ENCODE data around the gene PNKD. TPM values are rescaled to one million over a fixed set of nuclear protein-coding genes. Genes with fewer than 3 reads are reported as not detected.

PNKD gene
- total and polyA plus RNA-seq, 3 donors from 2014 or later, result 79.3 to 90.7 (median 84.2) TPM

DNA sequence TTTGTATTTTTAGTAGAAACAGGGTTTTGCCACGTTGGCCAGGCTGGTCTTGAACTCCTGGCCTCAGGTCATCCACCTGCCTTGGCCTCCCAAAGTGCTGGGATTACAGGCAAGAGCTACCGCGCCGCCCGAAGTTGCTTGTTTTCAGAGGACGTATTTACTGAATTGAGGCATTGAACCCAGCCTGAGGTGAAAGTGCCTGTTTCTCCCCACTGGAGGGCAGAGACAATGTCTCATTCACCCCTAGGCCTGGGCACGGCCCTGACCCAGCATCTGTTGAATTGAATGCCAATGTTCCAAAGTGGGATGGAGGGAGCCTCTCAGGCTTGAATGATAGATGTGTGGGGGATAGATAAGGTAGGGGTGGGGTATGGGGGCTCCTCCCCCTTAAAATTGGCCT lies 26.5 kb downstream of the PNKD start:
- Histone ChIP-seq H3K4me1 (peaks cover 12% of the 10 kb centered on the region), H3K36me3 (ENCODE audit: low read depth, missing control alignments) (no peaks in the 10 kb centered on the region), H3K4me3 (no peak overlapping the region), H3K27me3 (no peaks in the 10 kb centered on the region), H3K27ac (no peak overlapping the region), H3K9me3 (no peaks in the 10 kb centered on the region)
- DNase-seq, result no peak
- intact Hi-C loops (cut with DNase I; ENCODE audit: low total_unique reads), result no loop called here
- no peak for TF ChIP-seq POLR2A (IDR thresholded peaks at IDR 0.05)
- TF ChIP-seq, protein P1, sequence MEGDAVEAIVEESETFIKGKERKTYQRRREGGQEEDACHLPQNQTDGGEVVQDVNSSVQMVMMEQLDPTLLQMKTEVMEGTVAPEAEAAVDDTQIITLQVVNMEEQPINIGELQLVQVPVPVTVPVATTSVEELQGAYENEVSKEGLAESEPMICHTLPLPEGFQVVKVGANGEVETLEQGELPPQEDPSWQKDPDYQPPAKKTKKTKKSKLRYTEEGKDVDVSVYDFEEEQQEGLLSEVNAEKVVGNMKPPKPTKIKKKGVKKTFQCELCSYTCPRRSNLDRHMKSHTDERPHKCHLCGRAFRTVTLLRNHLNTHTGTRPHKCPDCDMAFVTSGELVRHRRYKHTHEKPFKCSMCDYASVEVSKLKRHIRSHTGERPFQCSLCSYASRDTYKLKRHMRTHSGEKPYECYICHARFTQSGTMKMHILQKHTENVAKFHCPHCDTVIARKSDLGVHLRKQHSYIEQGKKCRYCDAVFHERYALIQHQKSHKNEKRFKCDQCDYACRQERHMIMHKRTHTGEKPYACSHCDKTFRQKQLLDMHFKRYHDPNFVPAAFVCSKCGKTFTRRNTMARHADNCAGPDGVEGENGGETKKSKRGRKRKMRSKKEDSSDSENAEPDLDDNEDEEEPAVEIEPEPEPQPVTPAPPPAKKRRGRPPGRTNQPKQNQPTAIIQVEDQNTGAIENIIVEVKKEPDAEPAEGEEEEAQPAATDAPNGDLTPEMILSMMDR (IDR thresholded peaks at IDR 0.05), result no peak
- 65 to 94% methylated on average over 7 of the region's 7 CpGs for WGBS, 2 donors

DNA sequence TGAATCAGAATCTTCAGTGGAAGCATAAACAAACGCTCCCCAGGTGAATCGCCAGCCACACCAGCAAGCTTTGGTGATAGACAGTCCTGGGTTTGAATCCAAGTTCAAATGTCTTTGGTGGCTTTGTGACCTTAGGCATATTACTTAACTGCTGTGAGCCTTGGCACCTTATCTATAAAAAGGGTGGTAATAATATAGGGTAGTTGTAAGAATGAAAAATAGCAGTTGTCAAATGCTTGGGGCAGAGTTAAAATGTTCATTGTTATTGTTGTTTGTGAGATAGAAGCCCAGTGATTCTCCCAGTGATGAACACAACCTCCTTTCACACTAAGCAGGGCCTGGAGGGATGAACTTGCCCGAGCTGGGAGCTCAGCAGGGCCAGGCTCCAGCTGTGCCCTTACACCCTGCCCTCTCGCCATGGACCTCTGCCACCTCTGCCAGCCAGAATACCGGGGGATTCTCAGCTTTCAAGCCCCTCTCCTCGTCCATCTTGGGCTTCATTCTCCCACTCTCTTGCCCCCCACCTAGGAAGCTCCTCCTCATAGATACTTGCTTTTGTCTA lies 28.1 kb downstream of the PNKD start:
- Histone ChIP-seq H3K4me3 (no peak overlapping the region), H3K27me3 (no peaks in the 10 kb centered on the region), H3K4me1 (peaks cover 5% of the 10 kb centered on the region), H3K36me3 (ENCODE audit: low read depth, missing control alignments) (no peaks in the 10 kb centered on the region), H3K9me3 (no peaks in the 10 kb centered on the region), H3K27ac (no peak overlapping the region)
- no peak for DNase-seq
- WGBS, 2 donors, result 83 to 91% methylated on average over 6 of the region's 6 CpGs
- intact Hi-C loops (cut with DNase I; ENCODE audit: low total_unique reads), result no loop called here
- no peak for TF ChIP-seq POLR2A (IDR thresholded peaks at IDR 0.05)
- TF ChIP-seq, protein P1 (IDR thresholded peaks at IDR 0.05), result no peak

DNA sequence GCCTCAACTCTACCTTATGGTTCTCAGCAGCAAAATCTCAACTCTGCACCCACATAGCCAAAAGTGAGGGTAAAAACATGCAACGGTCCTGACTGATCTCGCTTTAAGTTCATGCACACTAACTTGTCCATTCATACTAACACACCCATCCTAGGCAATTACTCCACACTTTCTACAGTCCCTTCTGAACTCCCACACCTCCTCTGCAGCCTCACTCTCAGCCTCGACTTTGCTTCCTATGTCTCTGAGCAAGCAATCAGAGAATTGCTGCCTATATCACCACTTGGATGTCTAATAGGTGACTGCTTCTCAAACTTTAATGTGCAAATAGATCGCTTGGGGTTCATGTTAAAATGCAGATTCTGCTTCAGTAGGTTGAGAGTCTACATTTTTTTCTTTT lies 29.8 kb downstream of the PNKD start:
- Histone ChIP-seq H3K27me3 (no peaks in the 10 kb centered on the region), H3K4me1 (peaks cover 5% of the 10 kb centered on the region), H3K4me3 (no peak overlapping the region), H3K9me3 (no peaks in the 10 kb centered on the region), H3K36me3 (ENCODE audit: low read depth, missing control alignments) (no peaks in the 10 kb centered on the region), H3K27ac (no peak overlapping the region)
- 80 to 82% methylated on average over 4 of the region's 4 CpGs for WGBS, 2 donors
- TF ChIP-seq, protein P1 (IDR thresholded peaks at IDR 0.05), result no peak
- no peak for TF ChIP-seq POLR2A (IDR thresholded peaks at IDR 0.05)
- intact Hi-C loops (cut with DNase I; ENCODE audit: low total_unique reads), result no loop called here
- DNase-seq, result no peak

- Histone ChIP-seq H3K36me3 (ENCODE audit: low read depth, missing control alignments) (no peaks in the 10 kb centered on the region), H3K9me3 (no peaks in the 10 kb centered on the region), H3K27ac (no peak overlapping the region), H3K4me1 (no peaks in the 10 kb centered on the region), H3K4me3 (no peak overlapping the region), H3K27me3 (no peaks in the 10 kb centered on the region)
- WGBS, 2 donors, result 15 to 18% methylated on average over 9 of the region's 9 CpGs
- intact Hi-C loops (cut with DNase I; ENCODE audit: low total_unique reads), result no loop called here
- peak; percentile 94 for DNase-seq
- TF ChIP-seq, protein P1 (IDR thresholded peaks at IDR 0.05), result peak; percentile 98 to 99 (median 98)
- no peak for TF ChIP-seq POLR2A (IDR thresholded peaks at IDR 0.05)
Measured at GRCh38 chr2:218301176-218301819, 31.0 kb downstream of the PNKD start.

DNA sequence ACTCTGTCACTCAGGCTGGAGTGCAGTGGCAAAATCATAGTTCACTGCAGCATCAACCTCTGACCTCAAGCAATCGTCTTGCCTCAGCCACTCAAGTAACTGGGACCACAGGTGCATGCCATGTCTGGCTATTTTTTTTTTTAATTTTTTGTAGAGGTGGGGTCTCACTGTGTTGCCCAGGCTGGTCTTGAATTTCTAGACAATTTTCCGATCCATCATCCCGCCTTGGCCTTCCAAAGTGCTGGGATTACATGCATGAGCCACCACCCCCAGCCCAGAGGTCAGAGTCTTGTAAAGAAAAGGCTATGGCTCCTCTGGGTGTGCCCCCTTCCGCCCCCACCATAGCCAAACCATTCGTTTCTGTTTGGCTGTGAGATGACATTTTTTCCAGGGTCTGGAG lies 35.1 kb downstream of the PNKD start:
- intact Hi-C loops (cut with DNase I; ENCODE audit: low total_unique reads), result no loop called here
- no peaks in the 10 kb centered on the region for H3K36me3 ChIP-seq (ENCODE audit: low read depth, missing control alignments)
- no peak for DNase-seq
- no peak for TF ChIP-seq POLR2A (IDR thresholded peaks at IDR 0.05)
- TF ChIP-seq, protein P1 (IDR thresholded peaks at IDR 0.05), result no peak
- H3K9me3 ChIP-seq, result no peaks in the 10 kb centered on the region
- no peak overlapping the region for H3K4me3 ChIP-seq
- 77 to 84% methylated on average over 5 of the region's 5 CpGs for WGBS, 2 donors
- no peak overlapping the region for H3K27ac ChIP-seq
- H3K4me1 ChIP-seq, result no peaks in the 10 kb centered on the region
- H3K27me3 ChIP-seq, result no peaks in the 10 kb centered on the region
